NT2/D1 (cell line): ENCODE measurements around the gene IFRD1.

ENCODE experiments used
- YY1 ChIP-seq: IDR thresholded peaks from 2 replicates; pipeline ENCODE4 v1.6.1; 2011; ENCODE audit not compliant: insufficient read length, insufficient read depth
- ZNF274 ChIP-seq: IDR thresholded peaks from 2 replicates; pipeline ENCODE4 v1.6.1; 2011; ENCODE audit warnings: mild to moderate bottlenecking, low read depth, low read length

DNA sequence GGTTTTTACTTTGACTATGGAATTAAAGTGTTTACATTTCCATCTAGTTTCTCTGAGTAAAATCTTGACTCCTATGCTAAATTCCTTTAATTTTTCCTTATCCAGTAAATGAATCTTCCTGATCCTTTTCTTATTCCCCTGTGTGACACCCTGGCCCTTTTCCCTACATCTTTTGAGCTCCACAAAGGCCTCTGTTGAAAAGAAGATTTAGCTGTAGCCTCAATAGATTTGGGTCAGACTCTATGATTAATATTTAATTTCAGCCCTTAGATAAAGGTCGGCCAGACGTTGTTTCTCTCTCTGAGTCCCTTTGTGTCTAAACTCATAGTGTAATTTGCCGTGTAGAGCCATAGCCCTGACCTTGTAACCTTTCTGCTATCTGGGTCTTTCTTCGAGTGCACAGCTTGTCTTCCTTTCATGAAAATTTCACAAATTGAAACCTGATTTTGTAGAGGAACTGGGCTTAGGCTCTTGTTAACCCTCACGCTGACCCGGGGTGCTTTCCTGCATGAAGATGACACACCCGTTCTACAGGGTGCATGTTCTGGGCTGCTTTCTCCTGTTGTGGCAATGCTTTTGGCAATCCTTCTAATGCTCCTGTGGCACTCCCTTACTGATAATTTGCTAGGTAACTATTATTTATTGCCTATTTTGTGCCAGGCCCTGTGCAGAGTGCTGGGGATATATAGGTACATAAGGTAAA is 51.7 kb downstream of the IFRD1 start:
- TF ChIP-seq YY1 (no peak), ZNF274 (no peak)
